Transverse colon (tissue), 4 donors: Measurements from ENCODE around the gene RPS15.

Experiments
- POLR2A ChIP-seq: fragments of 450-650 bp; IDR thresholded peaks from one replicate; pipeline ENCODE4 v1.6.1; 2016; ENCODE audit warnings: antibody characterized with exemption, mild to moderate bottlenecking, moderate library complexity
- POLR2AphosphoS5 ChIP-seq, 3 donors: sonication (generic); formaldehyde crosslinking; IDR thresholded peaks; one replicate each; pipeline ENCODE4 v1.6.1; 2016; ENCODE audit warnings: antibody characterized with exemption in 3 of 3
- TF ChIP-seq, protein P1 (sequence below), 5 experiments: fragments of 200-600 bp in 3 of 5; fragments of 450-650 bp in 2 of 5; sonication (generic) in 3 of 5; IDR thresholded peaks; 1 replicate in 2 of 5; 2 replicates in 3 of 5; pipeline ENCODE4 v1.5.1; 2016 to 2017; ENCODE audit warnings: antibody characterized with exemption in 5 of 5, inconsistent platforms in 3 of 5, mild to moderate bottlenecking in 2 of 5, moderate library complexity in 1 of 5

DNA sequence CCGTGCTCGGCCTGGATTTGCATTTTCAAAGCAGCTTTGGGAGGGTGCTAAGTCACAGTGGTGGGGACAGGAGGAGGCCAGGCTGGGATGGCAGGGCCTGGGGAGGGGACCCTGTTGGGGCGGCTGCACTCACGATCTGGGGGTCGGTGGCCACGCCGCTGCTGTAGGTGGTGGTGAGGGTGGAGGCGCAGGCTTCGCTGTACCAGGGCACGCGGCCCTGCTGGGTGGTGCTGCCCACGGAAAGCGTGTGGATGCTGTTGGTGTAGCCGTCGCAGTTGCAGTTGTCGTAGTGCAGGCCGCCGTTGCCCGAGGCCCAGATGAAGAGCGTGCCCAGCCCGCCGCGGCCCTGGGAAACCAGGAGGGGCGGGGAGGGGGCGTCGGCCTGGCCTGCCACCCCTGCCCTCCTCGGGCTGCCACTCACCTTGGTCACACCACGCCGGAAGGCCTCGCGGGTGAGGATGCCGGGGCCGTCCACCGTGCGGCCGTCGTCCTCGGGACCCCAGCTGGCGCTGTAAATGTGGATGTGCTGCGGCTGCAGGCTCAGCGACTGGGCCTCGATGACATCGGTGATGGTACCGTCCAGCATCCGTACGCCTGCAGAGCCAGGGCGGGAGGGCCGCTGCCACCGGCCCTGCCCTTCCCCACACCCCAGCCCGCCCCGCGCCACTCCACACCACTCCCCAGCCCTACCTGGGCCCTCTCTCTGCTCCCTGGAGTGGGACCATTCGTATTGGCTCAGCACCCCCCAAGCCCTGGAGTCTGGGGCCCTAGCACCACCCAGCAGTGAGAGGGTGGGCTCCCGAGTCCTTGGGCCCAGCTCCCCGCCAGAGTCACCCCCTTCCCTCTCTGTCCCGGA lies 48.8 kb downstream of the RPS15 start:
- TF ChIP-seq POLR2A (no peak), POLR2AphosphoS5 (IDR thresholded peaks at IDR 0.05) (no peak)
- TF ChIP-seq, protein P1, sequence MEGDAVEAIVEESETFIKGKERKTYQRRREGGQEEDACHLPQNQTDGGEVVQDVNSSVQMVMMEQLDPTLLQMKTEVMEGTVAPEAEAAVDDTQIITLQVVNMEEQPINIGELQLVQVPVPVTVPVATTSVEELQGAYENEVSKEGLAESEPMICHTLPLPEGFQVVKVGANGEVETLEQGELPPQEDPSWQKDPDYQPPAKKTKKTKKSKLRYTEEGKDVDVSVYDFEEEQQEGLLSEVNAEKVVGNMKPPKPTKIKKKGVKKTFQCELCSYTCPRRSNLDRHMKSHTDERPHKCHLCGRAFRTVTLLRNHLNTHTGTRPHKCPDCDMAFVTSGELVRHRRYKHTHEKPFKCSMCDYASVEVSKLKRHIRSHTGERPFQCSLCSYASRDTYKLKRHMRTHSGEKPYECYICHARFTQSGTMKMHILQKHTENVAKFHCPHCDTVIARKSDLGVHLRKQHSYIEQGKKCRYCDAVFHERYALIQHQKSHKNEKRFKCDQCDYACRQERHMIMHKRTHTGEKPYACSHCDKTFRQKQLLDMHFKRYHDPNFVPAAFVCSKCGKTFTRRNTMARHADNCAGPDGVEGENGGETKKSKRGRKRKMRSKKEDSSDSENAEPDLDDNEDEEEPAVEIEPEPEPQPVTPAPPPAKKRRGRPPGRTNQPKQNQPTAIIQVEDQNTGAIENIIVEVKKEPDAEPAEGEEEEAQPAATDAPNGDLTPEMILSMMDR (IDR thresholded peaks at IDR 0.05): no peak
